ENCODE data around the gene PARD6G. TPM values are rescaled to one million over a fixed set of nuclear protein-coding genes. Genes with fewer than 3 reads are reported as not detected.

PARD6G gene
- total RNA-seq, 6 experiments from 2014 or later: 0.34 to 0.66 (median 0.50) TPM

DNA sequence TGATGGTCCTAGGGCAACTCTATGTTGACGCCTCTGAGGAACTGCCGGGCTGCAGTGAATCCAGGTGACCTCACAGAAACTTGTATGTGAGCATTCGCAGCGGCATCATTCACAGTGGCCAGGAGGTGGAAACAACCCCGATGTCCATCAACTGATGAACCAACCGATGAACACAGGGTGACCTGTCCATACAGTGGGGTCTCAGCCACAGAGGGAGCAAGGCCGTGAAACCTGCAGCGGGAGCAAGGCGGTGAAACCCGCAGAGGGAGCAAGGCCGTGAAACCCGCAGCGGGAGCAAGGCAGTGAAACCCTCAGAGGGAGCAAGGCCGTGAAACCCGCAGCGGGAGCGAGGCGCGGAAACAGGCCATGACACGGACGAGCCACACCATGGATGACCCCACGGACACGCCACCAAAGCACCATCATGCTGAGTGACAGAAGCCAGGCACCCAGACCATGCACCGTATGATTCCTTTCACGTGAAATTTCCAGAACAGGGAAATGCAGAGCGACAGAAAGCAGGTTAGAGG, 63.0 kb downstream of the PARD6G start:
- Mint-ChIP-seq H3K4me1 (ENCODE audit: low read depth) (peaks cover 6% of the 10 kb centered on the region; the same call in 1 of the 2 replicates), H3K9me3 (peaks cover 4% of the 10 kb centered on the region; the same call in 1 of the 2 replicates), H3K27ac (no peak overlapping the region), H3K36me3 (ENCODE audit: low read depth) (no peaks in the 10 kb centered on the region), H3K4me3 (no peak overlapping the region), H3K27me3 (ENCODE audit: insufficient read depth) (peaks cover 25% of the 10 kb centered on the region)
- DNase-seq: no peak
- TF ChIP-seq, protein P1, sequence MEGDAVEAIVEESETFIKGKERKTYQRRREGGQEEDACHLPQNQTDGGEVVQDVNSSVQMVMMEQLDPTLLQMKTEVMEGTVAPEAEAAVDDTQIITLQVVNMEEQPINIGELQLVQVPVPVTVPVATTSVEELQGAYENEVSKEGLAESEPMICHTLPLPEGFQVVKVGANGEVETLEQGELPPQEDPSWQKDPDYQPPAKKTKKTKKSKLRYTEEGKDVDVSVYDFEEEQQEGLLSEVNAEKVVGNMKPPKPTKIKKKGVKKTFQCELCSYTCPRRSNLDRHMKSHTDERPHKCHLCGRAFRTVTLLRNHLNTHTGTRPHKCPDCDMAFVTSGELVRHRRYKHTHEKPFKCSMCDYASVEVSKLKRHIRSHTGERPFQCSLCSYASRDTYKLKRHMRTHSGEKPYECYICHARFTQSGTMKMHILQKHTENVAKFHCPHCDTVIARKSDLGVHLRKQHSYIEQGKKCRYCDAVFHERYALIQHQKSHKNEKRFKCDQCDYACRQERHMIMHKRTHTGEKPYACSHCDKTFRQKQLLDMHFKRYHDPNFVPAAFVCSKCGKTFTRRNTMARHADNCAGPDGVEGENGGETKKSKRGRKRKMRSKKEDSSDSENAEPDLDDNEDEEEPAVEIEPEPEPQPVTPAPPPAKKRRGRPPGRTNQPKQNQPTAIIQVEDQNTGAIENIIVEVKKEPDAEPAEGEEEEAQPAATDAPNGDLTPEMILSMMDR (IDR thresholded peaks at IDR 0.05): no peak

DNA sequence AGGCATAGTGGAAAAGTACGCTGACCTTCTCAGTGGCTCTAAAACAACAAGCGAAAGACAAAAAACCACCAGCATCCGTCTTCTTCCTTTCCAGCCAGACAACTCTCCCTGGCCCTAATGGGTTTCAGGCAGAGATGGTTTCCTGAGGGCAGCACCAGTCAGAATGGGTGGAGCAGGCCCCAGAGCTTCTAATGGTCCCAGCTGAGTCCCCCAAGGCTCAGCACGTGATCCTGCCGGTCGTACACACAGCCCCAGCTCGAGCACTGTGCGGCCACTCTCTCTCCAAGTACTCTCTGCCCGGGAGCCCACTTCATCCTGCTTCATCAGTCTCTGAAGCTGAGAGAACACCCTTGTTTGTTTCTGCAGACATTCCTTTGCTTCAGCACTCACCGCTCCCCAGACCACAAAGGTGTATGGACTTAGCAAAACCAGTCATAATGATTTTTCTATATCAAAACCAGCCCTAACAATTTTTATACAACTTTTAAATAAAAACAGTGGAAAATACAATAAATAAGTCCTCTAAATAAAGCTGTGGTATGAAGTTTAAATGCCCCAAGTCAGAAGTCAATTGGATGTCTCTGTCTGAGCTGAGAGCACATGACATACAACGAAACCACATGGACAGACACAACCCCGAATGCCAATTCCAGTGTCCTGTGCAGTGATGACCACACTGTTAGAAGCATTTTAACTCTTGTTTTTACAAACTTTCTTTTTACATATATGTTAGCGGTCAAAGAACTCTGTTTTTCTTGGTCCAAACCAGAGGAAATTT, 63.9 kb downstream of the PARD6G start:
- Mint-ChIP-seq H3K4me1 (ENCODE audit: low read depth) (peaks cover 6% of the 10 kb centered on the region; the same call in 1 of the 2 replicates), H3K9me3 (peaks cover 4% of the 10 kb centered on the region; the same call in 1 of the 2 replicates), H3K4me3 (no peak overlapping the region), H3K36me3 (ENCODE audit: low read depth) (no peaks in the 10 kb centered on the region), H3K27ac (no peak overlapping the region), H3K27me3 (ENCODE audit: insufficient read depth) (peaks cover 26% of the 10 kb centered on the region)
- TF ChIP-seq, protein P1 (IDR thresholded peaks at IDR 0.05): no peak
- DNase-seq: no peak

GRCh38 chr18:80182855-80183254, 64.5 kb downstream of the PARD6G start:
- no peak overlapping the region for H3K27ac Mint-ChIP-seq
- H3K4me3 Mint-ChIP-seq: no peak overlapping the region
- DNase-seq: no peak
- H3K27me3 Mint-ChIP-seq (ENCODE audit: insufficient read depth): peaks cover 27% of the 10 kb centered on the region
- no peaks in the 10 kb centered on the region for H3K36me3 Mint-ChIP-seq (ENCODE audit: low read depth)
- TF ChIP-seq, protein P1 (IDR thresholded peaks at IDR 0.05): no peak
- H3K9me3 Mint-ChIP-seq: peaks cover 4% of the 10 kb centered on the region; the same call in 1 of the 2 replicates
- peaks cover 6% of the 10 kb centered on the region; the same call in 1 of the 2 replicates for H3K4me1 Mint-ChIP-seq (ENCODE audit: low read depth)

- TF ChIP-seq, protein P1 (IDR thresholded peaks at IDR 0.05): no peak
- Mint-ChIP-seq H3K9me3 (peaks cover 4% of the 10 kb centered on the region; the same call in 1 of the 2 replicates), H3K4me1 (ENCODE audit: low read depth) (peaks cover 8% of the 10 kb centered on the region), H3K4me3 (no peak overlapping the region; the same call in 1 of the 2 replicates), H3K36me3 (ENCODE audit: low read depth) (no peaks in the 10 kb centered on the region), H3K27me3 (ENCODE audit: insufficient read depth) (peaks cover 28% of the 10 kb centered on the region), H3K27ac (no peak overlapping the region)
- no peak for DNase-seq
These were observed 65.5 kb downstream of the PARD6G start for GRCh38 chr18:80181642-80182461.

- H3K36me3 Mint-ChIP-seq (ENCODE audit: low read depth): no peaks in the 10 kb centered on the region
- no peak for DNase-seq
- TF ChIP-seq, protein P1 (IDR thresholded peaks at IDR 0.05): no peak
- peaks cover under 1% of the 10 kb centered on the region; the same call in 1 of the 2 replicates for H3K9me3 Mint-ChIP-seq
- no peak overlapping the region for H3K4me3 Mint-ChIP-seq
- peaks cover 15% of the 10 kb centered on the region for H3K4me1 Mint-ChIP-seq (ENCODE audit: low read depth)
- no peak overlapping the region for H3K27ac Mint-ChIP-seq
- H3K27me3 Mint-ChIP-seq (ENCODE audit: insufficient read depth): peaks cover 37% of the 10 kb centered on the region
These were observed 66.3 kb downstream of the PARD6G start for GRCh38 chr18:80180778-80181564.
